GM12878 (cell line): Measurements from ENCODE around the gene MPDZ. TPM values are rescaled to one million over a fixed set of nuclear protein-coding genes. Genes with fewer than 3 reads are reported as not detected.

ENCODE experiments used
- ATAC-seq: fragments of 200-7000 bp; cut with Tn5 transposase; 3 replicates; pipeline ENCODE4 v1.9.1; 2020; ENCODE audit warnings: mild to moderate bottlenecking, moderate library complexity
- BruUV-seq: library from RNA; stranded (reverse); fragments of 400-500 nt; replicated peaks from 2 replicates; lab custom pipeline; 2021; lab: Mats Ljungman, UMichigan
- CTCF ChIA-PET: fragments of 300-600 bp; sonication (Branson Sonifier 250); formaldehyde crosslinking; extraction: SDS; loops from one replicate; lab custom pipeline; 2021; ENCODE audit warnings: inconsistent platforms; lab: Yijun Ruan, JAX
- POLR2A ChIA-PET: fragments of 350-600 bp; formaldehyde crosslinking; extraction: SDS; loops from one replicate; lab custom pipeline; 2021; ENCODE audit warnings: inconsistent platforms; lab: Charles Lee
- RAD21 ChIA-PET: fragments of 300-600 bp; sonication (Branson Sonifier 250); formaldehyde crosslinking; loops from one replicate; lab custom pipeline; 2023; ENCODE audit warnings: antibody characterized with exemption; ENCODE audit not compliant: unreplicated experiment; lab: Charles Lee
- SMC1A ChIA-PET: fragments of 300-600 bp; sonication (Branson Sonifier 250); formaldehyde crosslinking; loops from one replicate; lab custom pipeline; 2023; ENCODE audit not compliant: unreplicated experiment, uncharacterized antibody; lab: Charles Lee
- DNase-seq: peaks from one replicate; pipeline ENCODE4 v3.0.0-alpha.2; 2011; ENCODE audit warnings: low read depth, low spot score
- FAIRE-seq: peaks from 3 replicates; lab custom pipeline; 2011; peaks lifted over from hg19 to GRCh38; lab: Jason Lieb, UNC
- H2AFZ ChIP-seq: 2 replicates; pipeline ENCODE4 v1.6.0; 2011; ENCODE audit warnings: low read depth, low read length, control low read depth; ENCODE audit not compliant: control insufficient read depth
- H3K27ac ChIP-seq: 2 replicates; pipeline ENCODE4 v1.5.1; 2011; ENCODE audit warnings: control low read depth; ENCODE audit not compliant: control insufficient read depth, insufficient read depth
- H3K27me3 ChIP-seq, 2 experiments: replicated peaks in 1 of 2; 2 replicates each; pipeline versions ENCODE4 v1.6.0 to v1.6.1; 2011; ENCODE audit warnings: low read length in 1 of 2; ENCODE audit not compliant: control insufficient read depth in 2 of 2, insufficient read depth in 2 of 2
- H3K36me3 ChIP-seq, 2 experiments: 2 replicates each; pipeline ENCODE4 v1.5.1; 2011; ENCODE audit warnings: low read length in 1 of 2; ENCODE audit not compliant: control insufficient read depth in 2 of 2, insufficient read depth in 2 of 2
- H3K4me1 ChIP-seq: 2 replicates; pipeline ENCODE4 v1.6.1; 2011; ENCODE audit warnings: mild to moderate bottlenecking, low read length, moderate library complexity, mixed read lengths; ENCODE audit not compliant: control insufficient read depth, insufficient read depth
- H3K4me2 ChIP-seq: 2 replicates; pipeline ENCODE4 v1.6.0; 2011; ENCODE audit warnings: control low read depth; ENCODE audit not compliant: control insufficient read depth, insufficient read depth
- H3K4me3 ChIP-seq: fragments of 200-600 bp; sonication (generic); 2 replicates; pipeline ENCODE4 v1.5.1; 2016
- H3K79me2 ChIP-seq: 2 replicates; pipeline ENCODE4 v1.6.0; 2011; ENCODE audit warnings: low read length; ENCODE audit not compliant: control insufficient read depth, insufficient read depth
- H3K9ac ChIP-seq: 2 replicates; pipeline ENCODE4 v1.8.0; 2011; ENCODE audit warnings: low read length, control low read depth, mixed read lengths; ENCODE audit not compliant: control insufficient read depth, insufficient read depth
- H3K9me3 ChIP-seq: replicated peaks from 3 replicates; pipeline ENCODE4 v1.5.1; 2011; ENCODE audit warnings: mild to moderate bottlenecking, low read length; ENCODE audit not compliant: control insufficient read depth, insufficient read depth
- H4K20me1 ChIP-seq: 2 replicates; pipeline ENCODE4 v1.6.0; 2011; ENCODE audit not compliant: control insufficient read depth, insufficient read depth
- BRCA1 ChIP-seq: IDR thresholded peaks from 2 replicates; pipeline ENCODE4 v1.6.1; 2011; ENCODE audit warnings: low read depth, low read length, improper control_type of control experiment
- IKZF2 ChIP-seq, 2 experiments: fragments of 450-650 bp; IDR thresholded peaks; 2 replicates each; pipeline ENCODE4 v1.6.1; 2017; ENCODE audit warnings: mild to moderate bottlenecking in 2 of 2, moderate library complexity in 2 of 2
- MYC ChIP-seq: IDR thresholded peaks from 2 replicates; pipeline ENCODE4 v1.6.1; 2011; ENCODE audit warnings: mild to moderate bottlenecking, low read length, moderate library complexity, inconsistent platforms; ENCODE audit not compliant: insufficient read depth, insufficient replicate concordance, insufficient read length, severe bottlenecking
- NFIC ChIP-seq: IDR thresholded peaks from 2 replicates; pipeline ENCODE4 v1.6.1; 2012; ENCODE audit warnings: low read depth, mild to moderate bottlenecking, inconsistent platforms, low read length, moderate library complexity
- RAD51 ChIP-seq: fragments of 450-650 bp; IDR thresholded peaks from 2 replicates; pipeline ENCODE4 v1.6.1; 2016; ENCODE audit warnings: moderate library complexity, mild to moderate bottlenecking, inconsistent platforms
- RELA ChIP-seq: fragments of 450-650 bp; IDR thresholded peaks from 2 replicates; pipeline ENCODE4 v1.8.0; 2014; ENCODE audit warnings: borderline replicate concordance; ENCODE audit not compliant: partially characterized antibody
- YY1 ChIP-seq: IDR thresholded peaks from 2 replicates; pipeline ENCODE4 v1.6.1; 2011; ENCODE audit warnings: low read depth, mild to moderate bottlenecking, low read length
- ZBTB11 ChIP-seq: fragments of 450-650 bp; formaldehyde crosslinking; IDR thresholded peaks from 2 replicates; pipeline ENCODE4 v1.5.0; 2022; ENCODE audit warnings: mild to moderate bottlenecking, missing genetic modification characterization
- ZNF622 ChIP-seq: fragments of 450-650 bp; IDR thresholded peaks from 2 replicates; pipeline ENCODE4 v1.6.1; 2017; ENCODE audit warnings: mild to moderate bottlenecking, inconsistent platforms
- WGBS: methylation state at CpG from one replicate; pipeline ENCODE4 v1.1.6; 2016; ENCODE audit warnings: low lambda C conversion rate; ENCODE audit not compliant: insufficient replicate concordance, insufficient coverage; ENCODE audit errors: missing lambda C conversion rate; 5-methylcytosine and 5-hydroxymethylcytosine counted together
- in situ Hi-C: fragments of 300-500 bp; cut with MboI; formaldehyde crosslinking; loops from 9 replicates; pipeline ENCODE4 v1.14.3; 2018; ENCODE audit warnings: mixed read lengths
- intact Hi-C: fragments of 100-400 bp; cut with micrococcal nuclease; formaldehyde crosslinking; loops from one replicate; pipeline ENCODE4 v1.14.2; 2022; ENCODE audit not compliant: unreplicated experiment
- polyA plus RNA-seq, 11 experiments: library from polyadenylated mRNA; depleted of rRNA in 4 of 11; unstranded in 6 of 11; stranded (reverse) in 5 of 11; fragments of >200 nt; fragmentation: Nextera tagmentation in 4 of 11; fragmentation: Illumina TruSeq in 1 of 11; extraction: Ambion mirVana in 4 of 11; extraction: Trizol in 1 of 11; gene quantifications; 1 replicate in 1 of 11; 2 replicates in 10 of 11; pipeline versions ENCODE4 v1.2.1 to v1.2.3, GENCODE V29; 2011 to 2016; ENCODE audit warnings: inconsistent platforms in 2 of 11, missing spikeins in 2 of 11, low read depth in 1 of 11
- total RNA-seq, 4 experiments: library from RNA; depleted of rRNA in 3 of 4; stranded (reverse); fragments of >200 nt in 3 of 4; fragmentation: Illumina TruSeq in 1 of 4; extraction: Trizol in 1 of 4; gene quantifications; 2 replicates each; pipeline versions ENCODE4 v1.2.1 to v1.2.3, GENCODE V29; 2013 to 2021

The MPDZ gene
- total and polyA plus RNA-seq, 10 of the 15 experiments (the other 5 are each of a cell fraction or from before 2014, with no cell fraction given), result 0.36 TPM; not detected in 9

DNA sequence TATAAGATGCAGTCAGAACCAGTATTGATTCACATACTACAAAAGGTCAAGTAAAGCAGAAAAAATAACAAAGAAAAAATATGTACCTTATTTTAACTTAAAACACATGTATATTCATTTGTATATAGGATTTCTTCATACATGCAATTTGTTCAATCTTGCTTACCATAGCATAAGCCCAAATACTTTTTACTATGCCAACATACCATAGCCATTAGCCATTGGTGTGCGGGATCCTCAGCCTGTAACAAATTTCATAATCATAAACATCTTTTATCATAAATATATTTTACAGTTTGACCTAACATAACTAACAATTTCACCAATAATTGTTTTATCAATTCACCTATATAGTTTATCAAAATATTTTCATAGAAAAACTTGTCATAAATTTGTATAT lies 51.1 kb downstream of the MPDZ start:
- no peak overlapping the region for H3K4me2 ChIP-seq
- no peak overlapping the region for H3K9ac ChIP-seq
- in situ Hi-C loops, result no loop called here
- SMC1A ChIA-PET, result no interaction called here
- no TSS peak for BruUV-seq
- H2AFZ ChIP-seq, result no peak overlapping the region
- ATAC-seq (no peak), FAIRE-seq (no peak), DNase-seq (no peak)
- no peak overlapping the region for H3K27ac ChIP-seq
- H3K36me3 ChIP-seq, result no peaks in the 10 kb centered on the region
- H3K9me3 ChIP-seq, result no peaks in the 10 kb centered on the region
- intact Hi-C loops, result no loop called here
- H3K4me1 ChIP-seq, result no peaks in the 10 kb centered on the region
- H4K20me1 ChIP-seq, result no peaks in the 10 kb centered on the region
- H3K4me3 ChIP-seq, result no peak overlapping the region
- H3K79me2 ChIP-seq, result no peaks in the 10 kb centered on the region
- TF ChIP-seq BRCA1 (no peak), IKZF2 (IDR thresholded peaks at IDR 0.05) (no peak), RELA (no peak), NFIC (no peak), YY1 (no peak), ZNF622 (no peak), RAD51 (no peak), ZBTB11 (CRISPR knock-in tag) (no peak), MYC (no peak)
- CTCF ChIA-PET, result no interaction called here
- H3K27me3 ChIP-seq, result no peaks in the 10 kb centered on the region
- RAD21 ChIA-PET, result no interaction called here
- 0% methylated on average over 1 of the region's 1 CpG for WGBS
- POLR2A ChIA-PET, result no interaction called here
